AG09309 (cell line): Measurements from ENCODE around the gene CCDC71L.
A peak's percentile ranks its signal among the peaks of the same experiment; 100 is the strongest.

Experiments used
- DNase-seq: peaks from one replicate; pipeline ENCODE4 v3.0.0-alpha.2; 2010; ENCODE audit warnings: low read depth
- H3K4me3 ChIP-seq: 2 replicates; pipeline ENCODE4 v1.5.1; 2011; ENCODE audit warnings: mild to moderate bottlenecking, low read depth, low read length, moderate library complexity; ENCODE audit not compliant: control insufficient read depth
- TF ChIP-seq, protein P1 (sequence below): IDR thresholded peaks from 2 replicates; pipeline ENCODE4 v1.5.1; 2011; ENCODE audit warnings: mild to moderate bottlenecking, low read depth, low read length, inconsistent platforms; ENCODE audit not compliant: insufficient read depth, control insufficient read depth; ENCODE audit errors: missing control alignments

CCDC71L gene

GRCh38 chr7:106634958-106635357, 26.0 kb downstream of the CCDC71L start:
- TF ChIP-seq, protein P1, sequence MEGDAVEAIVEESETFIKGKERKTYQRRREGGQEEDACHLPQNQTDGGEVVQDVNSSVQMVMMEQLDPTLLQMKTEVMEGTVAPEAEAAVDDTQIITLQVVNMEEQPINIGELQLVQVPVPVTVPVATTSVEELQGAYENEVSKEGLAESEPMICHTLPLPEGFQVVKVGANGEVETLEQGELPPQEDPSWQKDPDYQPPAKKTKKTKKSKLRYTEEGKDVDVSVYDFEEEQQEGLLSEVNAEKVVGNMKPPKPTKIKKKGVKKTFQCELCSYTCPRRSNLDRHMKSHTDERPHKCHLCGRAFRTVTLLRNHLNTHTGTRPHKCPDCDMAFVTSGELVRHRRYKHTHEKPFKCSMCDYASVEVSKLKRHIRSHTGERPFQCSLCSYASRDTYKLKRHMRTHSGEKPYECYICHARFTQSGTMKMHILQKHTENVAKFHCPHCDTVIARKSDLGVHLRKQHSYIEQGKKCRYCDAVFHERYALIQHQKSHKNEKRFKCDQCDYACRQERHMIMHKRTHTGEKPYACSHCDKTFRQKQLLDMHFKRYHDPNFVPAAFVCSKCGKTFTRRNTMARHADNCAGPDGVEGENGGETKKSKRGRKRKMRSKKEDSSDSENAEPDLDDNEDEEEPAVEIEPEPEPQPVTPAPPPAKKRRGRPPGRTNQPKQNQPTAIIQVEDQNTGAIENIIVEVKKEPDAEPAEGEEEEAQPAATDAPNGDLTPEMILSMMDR, result no peak
- no peak for DNase-seq
- H3K4me3 ChIP-seq, result no peak overlapping the region

- no peak for DNase-seq
- TF ChIP-seq, protein P1, result no peak
- H3K4me3 ChIP-seq, result no peak overlapping the region
These were observed 30.3 kb downstream of the CCDC71L start for GRCh38 chr7:106630648-106631047.

DNA sequence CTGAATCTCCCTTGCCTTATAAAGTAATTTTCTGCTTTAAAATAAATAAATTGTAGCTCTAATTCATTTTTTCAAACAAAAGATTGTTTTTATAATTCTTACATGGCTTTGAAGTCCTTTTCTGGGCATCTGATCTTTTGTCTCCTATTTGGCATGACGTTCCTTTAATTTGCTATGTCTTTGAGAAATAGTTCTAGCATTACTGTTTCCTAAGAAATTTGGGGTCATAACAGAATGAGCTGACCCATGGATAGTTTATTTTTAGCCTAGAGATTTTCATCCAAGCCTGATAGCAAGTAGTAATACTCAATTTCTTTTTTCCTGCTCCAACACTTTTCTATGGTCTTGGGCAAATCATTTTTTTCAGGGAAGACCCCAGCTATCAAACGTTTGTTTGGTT, 31.4 kb downstream of the CCDC71L start:
- TF ChIP-seq, protein P1, result no peak
- no peak overlapping the region for H3K4me3 ChIP-seq
- DNase-seq, result peak; percentile 7

- TF ChIP-seq, protein P1, result no peak
- no peak overlapping the region for H3K4me3 ChIP-seq
- no peak for DNase-seq
These were observed 34.4 kb downstream of the CCDC71L start for GRCh38 chr7:106626376-106627164.

DNA sequence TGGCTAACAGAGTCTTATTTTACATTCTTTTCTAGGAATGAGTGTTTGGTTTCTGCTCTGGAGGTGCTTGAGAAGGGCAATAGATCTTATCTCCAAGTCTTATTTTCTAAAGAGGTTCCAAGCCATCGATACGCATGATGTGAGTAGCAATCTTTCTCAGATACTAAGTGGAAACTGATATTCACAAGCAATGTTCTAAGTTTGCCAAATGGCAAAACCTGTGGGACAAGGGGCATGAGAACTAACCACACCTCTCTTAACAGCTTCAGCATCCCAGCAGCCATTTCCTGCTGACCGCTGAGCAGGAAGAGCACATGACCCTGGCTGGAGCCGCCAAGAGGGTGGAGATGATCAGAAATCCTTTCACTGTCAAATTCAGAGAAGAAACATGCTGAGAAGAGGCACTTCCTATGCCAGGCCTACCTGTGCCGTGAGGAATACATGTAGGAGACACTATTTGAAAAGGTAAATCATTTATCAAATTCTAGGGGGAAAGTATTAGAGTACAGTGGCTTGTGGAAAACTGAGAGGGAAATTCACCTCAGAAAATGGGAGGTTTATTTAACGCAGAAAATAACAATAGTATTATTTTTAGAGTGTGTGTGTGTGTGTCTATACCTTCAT, 35.2 kb downstream of the CCDC71L start:
- no peak overlapping the region for H3K4me3 ChIP-seq
- TF ChIP-seq, protein P1, result no peak
- no peak for DNase-seq

GRCh38 chr7:106623853-106624252, 37.1 kb downstream of the CCDC71L start:
- TF ChIP-seq, protein P1, result no peak
- H3K4me3 ChIP-seq, result no peak overlapping the region
- peak; percentile 80 for DNase-seq
